Skeletal muscle tissue (tissue), 4 donors: ENCODE data around the gene OR1K1. TPM values are rescaled to one million over a fixed set of nuclear protein-coding genes. Genes with fewer than 3 reads are reported as not detected.

Source experiments
- H3K27ac ChIP-seq: one replicate; pipeline ENCODE4 v1.7.0; 2013; ENCODE audit warnings: mild to moderate bottlenecking, low read depth, low read length, inconsistent platforms
- H3K27me3 ChIP-seq, 3 donors: one replicate each; pipeline ENCODE4 v1.7.0; 2013; ENCODE audit warnings: low read length in 3 of 3; ENCODE audit not compliant: control insufficient read depth in 3 of 3, insufficient read depth in 3 of 3
- H3K36me3 ChIP-seq, 3 donors: one replicate each; pipeline ENCODE4 v1.7.0; 2013; ENCODE audit warnings: low read length in 3 of 3; ENCODE audit not compliant: control insufficient read depth in 3 of 3, insufficient read depth in 3 of 3
- H3K4me1 ChIP-seq, 3 donors: one replicate each; pipeline ENCODE4 v1.7.0; 2013; ENCODE audit warnings: low read length in 3 of 3, mild to moderate bottlenecking in 3 of 3; ENCODE audit not compliant: control insufficient read depth in 3 of 3, insufficient read depth in 3 of 3
- H3K4me3 ChIP-seq, 3 donors: one replicate each; pipeline ENCODE4 v1.7.0; 2013; ENCODE audit warnings: low read length in 3 of 3
- H3K9ac ChIP-seq, 3 donors: one replicate each; pipeline ENCODE4 v1.7.0; 2013; ENCODE audit warnings: low read length in 3 of 3, mild to moderate bottlenecking in 3 of 3, moderate library complexity in 2 of 3, low read depth in 1 of 3
- H3K9me3 ChIP-seq, 3 donors: one replicate each; pipeline ENCODE4 v1.7.0; 2013; ENCODE audit warnings: low read length in 3 of 3; ENCODE audit not compliant: control insufficient read depth in 3 of 3
- total RNA-seq: library from RNA; depleted of rRNA; stranded (reverse); fragments of >200 nt; gene quantifications from one replicate; pipeline ENCODE4 v1.2.3, GENCODE V29; 2014
- donor health status: Osteomylitis.

OR1K1 gene
- not detected for total RNA-seq

GRCh38 chr9:122800066-122801060 is at the start of gene OR1K1:
Gene OR1K1 (plus strand): TSS chr9:122800123. CDS start chr9:122800123, 0 bp downstream.
- Histone ChIP-seq H3K9ac (no peak within 1 kb of the TSS), H3K9me3 (no peaks in the 10 kb centered on the region), H3K4me3 (no peak within 1 kb of the TSS), H3K4me1 (no peaks in the 10 kb centered on the region), H3K27me3 (no peaks in the 10 kb centered on the region), H3K27ac (no peak within 1 kb of the TSS), H3K36me3 (peaks cover 0 to 2% (median 2%) of the 10 kb centered on the region in 3 donors)

- Histone ChIP-seq H3K4me3 (no peak overlapping the region), H3K27ac (no peak overlapping the region), H3K36me3 (peaks cover 0 to 2% (median 0%) of the 10 kb centered on the region in 3 donors), H3K4me1 (no peaks in the 10 kb centered on the region), H3K27me3 (no peaks in the 10 kb centered on the region), H3K9ac (no peak overlapping the region), H3K9me3 (no peaks in the 10 kb centered on the region)
Observed at GRCh38 chr9:122754825-122755224, 45.1 kb upstream of the OR1K1 start.

- Histone ChIP-seq H3K9me3 (peaks cover 0 to 9% (median 0%) of the 10 kb centered on the region in 3 donors), H3K36me3 (peaks cover 0 to 3% (median 0%) of the 10 kb centered on the region in 3 donors), H3K27me3 (no peaks in the 10 kb centered on the region), H3K27ac (no peak overlapping the region), H3K9ac (no peak overlapping the region), H3K4me3 (no peak overlapping the region), H3K4me1 (no peaks in the 10 kb centered on the region)
Observed at GRCh38 chr9:122767817-122768216, 32.1 kb upstream of the OR1K1 start.

- H3K4me3 ChIP-seq = no peak overlapping the region
- peaks cover 0 to 5% (median 3%) of the 10 kb centered on the region in 3 donors for H3K4me1 ChIP-seq
- H3K27ac ChIP-seq = no peak overlapping the region
- peaks cover 0 to 2% (median 0%) of the 10 kb centered on the region in 3 donors for H3K9me3 ChIP-seq
- H3K9ac ChIP-seq = no peak overlapping the region
- no peaks in the 10 kb centered on the region for H3K27me3 ChIP-seq
- no peaks in the 10 kb centered on the region for H3K36me3 ChIP-seq
Observed at GRCh38 chr9:122777052-122777451, 22.9 kb upstream of the OR1K1 start.

- Histone ChIP-seq H3K27me3 (no peaks in the 10 kb centered on the region), H3K27ac (no peak overlapping the region), H3K9ac (no peak overlapping the region)
Observed at GRCh38 chr9:122777935-122778627, 21.8 kb upstream of the OR1K1 start.

GRCh38 chr9:122779181-122779580 is 20.7 kb upstream of the OR1K1 start:
- peaks cover 0 to 5% (median 3%) of the 10 kb centered on the region in 3 donors for H3K4me1 ChIP-seq
- H3K9ac ChIP-seq = no peak overlapping the region
- no peaks in the 10 kb centered on the region for H3K9me3 ChIP-seq
- no peaks in the 10 kb centered on the region for H3K27me3 ChIP-seq
- H3K4me3 ChIP-seq = no peak overlapping the region
- H3K36me3 ChIP-seq = no peaks in the 10 kb centered on the region
- H3K27ac ChIP-seq = no peak overlapping the region

More at GRCh38 chr9:122777935-122778627, 21.8 kb upstream of the OR1K1 start:
- H3K4me1 ChIP-seq = peaks cover 0 to 5% (median 3%) of the 10 kb centered on the region in 3 donors
- no peak overlapping the region for H3K4me3 ChIP-seq
- H3K36me3 ChIP-seq = no peaks in the 10 kb centered on the region
- H3K9me3 ChIP-seq = peaks cover 0 to 2% (median 0%) of the 10 kb centered on the region in 3 donors

GRCh38 chr9:122780026-122780425 is 19.9 kb upstream of the OR1K1 start:
- H3K27me3 ChIP-seq = no peaks in the 10 kb centered on the region
- no peaks in the 10 kb centered on the region for H3K9me3 ChIP-seq
- H3K4me1 ChIP-seq = peaks cover 0 to 5% (median 3%) of the 10 kb centered on the region in 3 donors

GRCh38 chr9:122781671-122782070 is 18.3 kb upstream of the OR1K1 start:
- Histone ChIP-seq H3K4me3 (no peak overlapping the region), H3K9me3 (no peaks in the 10 kb centered on the region), H3K36me3 (no peaks in the 10 kb centered on the region), H3K27me3 (no peaks in the 10 kb centered on the region), H3K9ac (no peak overlapping the region), H3K4me1 (peaks cover 0 to 5% (median 3%) of the 10 kb centered on the region in 3 donors), H3K27ac (no peak overlapping the region)

More at GRCh38 chr9:122780026-122780425, 19.9 kb upstream of the OR1K1 start:
- Histone ChIP-seq H3K9ac (no peak overlapping the region), H3K4me3 (no peak overlapping the region), H3K36me3 (no peaks in the 10 kb centered on the region), H3K27ac (no peak overlapping the region)

GRCh38 chr9:122785269-122785668 is 14.7 kb upstream of the OR1K1 start:
- no peaks in the 10 kb centered on the region for H3K27me3 ChIP-seq
- no peak overlapping the region for H3K27ac ChIP-seq
- no peaks in the 10 kb centered on the region for H3K4me1 ChIP-seq
- no peaks in the 10 kb centered on the region for H3K36me3 ChIP-seq
- no peak overlapping the region for H3K9ac ChIP-seq
- no peaks in the 10 kb centered on the region for H3K9me3 ChIP-seq
- H3K4me3 ChIP-seq = no peak overlapping the region

- Histone ChIP-seq H3K27me3 (no peaks in the 10 kb centered on the region), H3K36me3 (no peaks in the 10 kb centered on the region), H3K9me3 (no peaks in the 10 kb centered on the region), H3K9ac (no peak overlapping the region), H3K4me1 (no peaks in the 10 kb centered on the region), H3K4me3 (no peak overlapping the region), H3K27ac (no peak overlapping the region)
Observed at GRCh38 chr9:122786338-122786737, 13.6 kb upstream of the OR1K1 start.
